ENCODE results near the gene COL5A2.

Gene COL5A2

GRCh38 chr2:189178054-189178453 lies 1.5 kb downstream of the COL5A2 start:
- DNase-seq, result no peak

- no peak for DNase-seq
Measured at GRCh38 chr2:189177251-189177840, 2.2 kb downstream of the COL5A2 start.

GRCh38 chr2:189176516-189176915 lies 3.0 kb downstream of the COL5A2 start:
- no peak for DNase-seq

- no peak for DNase-seq
Measured at GRCh38 chr2:189175869-189176433, 3.6 kb downstream of the COL5A2 start.

- no peak for DNase-seq
Measured at GRCh38 chr2:189171956-189172609, 7.5 kb downstream of the COL5A2 start.

GRCh38 chr2:189168856-189169499 lies 10.6 kb downstream of the COL5A2 start:
- DNase-seq, result no peak

- no peak for DNase-seq
Measured at GRCh38 chr2:189165656-189166380, 13.7 kb downstream of the COL5A2 start.

GRCh38 chr2:189164746-189165145 lies 14.8 kb downstream of the COL5A2 start:
- no peak for DNase-seq

- DNase-seq, result no peak
Measured at GRCh38 chr2:189163889-189164288, 15.7 kb downstream of the COL5A2 start.

GRCh38 chr2:189162566-189162965 lies 17.0 kb downstream of the COL5A2 start:
- no peak for DNase-seq

- no peak for DNase-seq
Measured at GRCh38 chr2:189161894-189162293, 17.7 kb downstream of the COL5A2 start.

GRCh38 chr2:189159717-189160116 lies 19.8 kb downstream of the COL5A2 start:
- DNase-seq, result no peak

- DNase-seq, result no peak
Measured at GRCh38 chr2:189159273-189159672, 20.3 kb downstream of the COL5A2 start.

GRCh38 chr2:189157939-189158338 lies 21.6 kb downstream of the COL5A2 start:
- no peak for DNase-seq

GRCh38 chr2:189157456-189157855 lies 22.1 kb downstream of the COL5A2 start:
- DNase-seq, result no peak

GRCh38 chr2:189155795-189156194 lies 23.8 kb downstream of the COL5A2 start:
- no peak for DNase-seq

- no peak for DNase-seq
Measured at GRCh38 chr2:189153619-189154018, 25.9 kb downstream of the COL5A2 start.

- no peak for DNase-seq
Measured at GRCh38 chr2:189152483-189152882, 27.1 kb downstream of the COL5A2 start.

GRCh38 chr2:189151906-189152305 lies 27.7 kb downstream of the COL5A2 start:
- DNase-seq, result no peak

- DNase-seq, result no peak
Measured at GRCh38 chr2:189150033-189150432, 29.5 kb downstream of the COL5A2 start.

GRCh38 chr2:189147989-189148388 lies 31.6 kb downstream of the COL5A2 start:
- DNase-seq, result no peak

GRCh38 chr2:189147361-189147760 lies 32.2 kb downstream of the COL5A2 start:
- no peak for DNase-seq

GRCh38 chr2:189146553-189146952 lies 33.0 kb downstream of the COL5A2 start:
- DNase-seq, result no peak
